SIG-M5 treated with dmso at 0.1 percent for 504 hours (cell line): Measurements from ENCODE around the gene ZNF837.
"Not testable (repeated sequence)": the region's sequence is repeated elsewhere in the genome, so short reads cannot be mapped to it uniquely, and the experiment has no call there.

Experiments used
- DNase-seq: peaks from one replicate; lab custom pipeline; 2025; ENCODE audit not compliant: unreplicated experiment; lab: John Stamatoyannopoulos, UW

The ZNF837 gene

GRCh38 chr19:58396691-58397532 is 16.1 kb upstream of the ZNF837 start:
- no peak for DNase-seq

GRCh38 chr19:58395979-58396627 is 15.3 kb upstream of the ZNF837 start:
- DNase-seq, result no peak

GRCh38 chr19:58395220-58395978 is 14.6 kb upstream of the ZNF837 start, which contains the start of gene RNF225:
TSS of gene RNF225 (plus strand) at chr19:58395656. CDS start at chr19:58396090, 434 bp downstream.
- peak; percentile 19 for DNase-seq

- DNase-seq, result no peak
Observed at GRCh38 chr19:58394821-58395219, 14.0 kb upstream of the ZNF837 start.

GRCh38 chr19:58393725-58394033 is 12.8 kb upstream of the ZNF837 start:
- DNase-seq, result no peak

GRCh38 chr19:58392945-58393724 is 12.3 kb upstream of the ZNF837 start:
- no peak for DNase-seq

- no peak for DNase-seq
Observed at GRCh38 chr19:58388175-58388526, 7.3 kb upstream of the ZNF837 start.

- DNase-seq, result peak; percentile 14
Observed at GRCh38 chr19:58387338-58388174, 6.7 kb upstream of the ZNF837 start.

GRCh38 chr19:58386576-58387337 is 5.9 kb upstream of the ZNF837 start, which contains the start of gene RPS5:
TSS of gene RPS5 (plus strand) at chr19:58387269. CDS start at chr19:58388138, 869 bp downstream.
- DNase-seq, result peak; percentile 98

GRCh38 chr19:58385891-58386575 is 5.2 kb upstream of the ZNF837 start:
- no peak for DNase-seq

- DNase-seq, result no peak
Observed at GRCh38 chr19:58385313-58385890, 4.6 kb upstream of the ZNF837 start.

GRCh38 chr19:58382997-58383603 is 2.3 kb upstream of the ZNF837 start:
- DNase-seq, result no peak

GRCh38 chr19:58381460-58382212 is 806 bp upstream of the ZNF837 start:
- DNase-seq, result no peak

- no peak for DNase-seq
Observed at GRCh38 chr19:58380037-58380661, 681 bp downstream of the ZNF837 start.

- DNase-seq, result no peak
Observed at GRCh38 chr19:58379246-58379645, 1.6 kb downstream of the ZNF837 start.

GRCh38 chr19:58376724-58377123 is 4.1 kb downstream of the ZNF837 start:
- DNase-seq, result not testable (repeated sequence)

- DNase-seq, result peak; percentile 37
Observed at GRCh38 chr19:58374200-58374599, 6.6 kb downstream of the ZNF837 start.
